Adipose tissue (tissue), 3 donors: ENCODE results near the gene ARMC9. TPM values are rescaled to one million over a fixed set of nuclear protein-coding genes. Genes with fewer than 3 reads are reported as not detected.
"Not testable (repeated sequence)": the region's sequence is repeated elsewhere in the genome, so short reads cannot be mapped to it uniquely, and the experiment has no call there.

Source experiments
- H3K27ac ChIP-seq: one replicate; pipeline ENCODE4 v1.5.1; 2013; ENCODE audit warnings: low read depth, low read length
- WGBS, 3 donors: extraction: QIAGEN DNeasy Blood & Tissue Kit; methylation state at CpG; one replicate each; pipeline ENCODE4 v1.1.7; 2013; 5-methylcytosine and 5-hydroxymethylcytosine counted together
- polyA plus RNA-seq, 3 donors: library from polyadenylated mRNA; stranded (reverse); fragments of 200-250 nt; gene quantifications; one replicate each; pipeline ENCODE4 v1.2.3, GENCODE V29; 2013
- donor health status: healthy with polysubstance abuse.
- donor health status: Bipolar disorder and iron deficiency.
- donor health status: healthy.

Gene ARMC9
- polyA plus RNA-seq, 3 donors: 1.5 to 8.7 (median 4.0) TPM

- no peak overlapping the region for H3K27ac ChIP-seq
- WGBS, 3 donors: 85 to 94% (median 87%) methylated on average over 13 of the region's 13 CpGs
Measured at GRCh38 chr2:231360881-231361371, 162.5 kb downstream of the ARMC9 start.

DNA sequence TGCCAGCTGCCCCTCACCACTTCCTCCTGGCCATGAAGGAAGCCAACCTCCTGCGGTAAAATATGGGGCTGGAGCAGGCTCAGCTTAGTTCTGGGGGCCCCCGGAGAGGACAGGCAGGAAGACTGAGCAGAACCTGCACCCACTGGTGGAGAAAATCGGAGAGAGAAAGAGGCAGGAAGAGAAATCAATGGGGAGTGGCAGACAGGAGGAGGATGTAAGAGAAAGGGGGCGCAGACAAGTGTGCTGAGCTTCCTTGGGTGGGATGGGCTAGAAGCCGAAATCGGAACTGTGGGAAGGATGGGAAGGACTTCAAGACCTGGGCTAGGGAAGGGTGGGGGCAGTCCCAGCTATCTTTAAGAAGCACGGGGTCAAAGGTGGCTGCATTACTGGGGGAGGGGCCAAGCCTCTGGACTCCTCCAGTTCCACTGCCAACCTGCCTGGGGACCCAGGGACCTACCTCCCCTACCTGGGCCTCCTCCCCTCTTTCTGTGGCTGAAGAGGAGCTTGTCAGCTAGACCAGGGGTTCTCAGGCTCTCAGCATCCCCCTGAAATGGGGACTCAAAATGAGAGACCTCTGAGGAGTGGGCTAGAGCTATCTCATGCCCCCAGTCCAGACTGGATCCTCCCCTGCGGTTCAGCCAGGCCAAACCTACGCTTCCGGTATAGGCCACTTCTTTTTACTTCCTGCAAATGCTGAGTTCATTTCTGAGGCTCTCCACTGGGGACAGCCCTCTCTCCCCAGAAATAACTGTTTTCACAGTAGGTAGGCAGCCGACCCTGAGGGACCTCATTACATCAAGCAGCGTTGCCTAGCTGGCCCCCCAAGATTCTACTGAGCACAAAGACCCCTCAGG, 163.5 kb downstream of the ARMC9 start:
- H3K27ac ChIP-seq: no peak overlapping the region
- 60 to 87% (median 66%) methylated on average over 12 of the region's 12 CpGs for WGBS, 3 donors

DNA sequence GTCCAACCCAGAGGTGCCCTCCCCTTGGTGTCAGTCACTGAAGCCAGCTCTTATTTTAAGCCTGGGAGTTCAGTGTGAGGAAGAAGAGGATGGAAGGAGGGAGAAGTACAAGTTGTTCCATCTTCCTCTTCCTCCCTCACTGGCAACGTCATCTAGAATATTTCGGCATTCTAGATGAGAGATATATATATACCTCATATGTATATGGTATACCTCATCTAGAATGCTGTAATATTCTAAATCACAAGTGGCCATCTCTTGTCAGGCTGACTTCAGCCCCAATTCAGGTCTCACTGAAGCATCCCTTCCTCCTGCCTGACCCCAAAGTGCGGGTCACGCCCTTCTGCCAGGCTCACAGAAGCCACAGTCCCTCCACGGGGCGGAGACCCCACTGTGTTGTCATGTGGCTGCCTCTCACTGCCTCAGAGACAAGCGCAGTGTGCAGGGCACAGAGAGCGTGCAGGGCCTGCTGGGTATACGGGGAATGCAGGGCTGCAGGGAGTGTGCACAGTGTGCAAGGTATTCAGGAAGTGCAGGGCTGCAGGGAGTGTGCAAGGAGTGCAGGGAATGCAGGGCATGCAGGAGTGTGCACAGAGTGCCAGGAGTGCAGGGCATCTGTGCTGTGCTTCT, 164.2 kb downstream of the ARMC9 start:
- no peak overlapping the region for H3K27ac ChIP-seq
- WGBS, 3 donors: 71 to 92% (median 72%) methylated on average over 9 of the region's 9 CpGs

- no peak overlapping the region for H3K27ac ChIP-seq
- WGBS, 3 donors: 90 to 92% (median 91%) methylated on average over 5 of the region's 5 CpGs
Measured at GRCh38 chr2:231364061-231364460, 165.6 kb downstream of the ARMC9 start.

- WGBS, 3 donors: 60 to 77% (median 67%) methylated on average over 22 of the region's 22 CpGs
- no peak overlapping the region for H3K27ac ChIP-seq
Measured at GRCh38 chr2:231364961-231365810, 166.8 kb downstream of the ARMC9 start.

DNA sequence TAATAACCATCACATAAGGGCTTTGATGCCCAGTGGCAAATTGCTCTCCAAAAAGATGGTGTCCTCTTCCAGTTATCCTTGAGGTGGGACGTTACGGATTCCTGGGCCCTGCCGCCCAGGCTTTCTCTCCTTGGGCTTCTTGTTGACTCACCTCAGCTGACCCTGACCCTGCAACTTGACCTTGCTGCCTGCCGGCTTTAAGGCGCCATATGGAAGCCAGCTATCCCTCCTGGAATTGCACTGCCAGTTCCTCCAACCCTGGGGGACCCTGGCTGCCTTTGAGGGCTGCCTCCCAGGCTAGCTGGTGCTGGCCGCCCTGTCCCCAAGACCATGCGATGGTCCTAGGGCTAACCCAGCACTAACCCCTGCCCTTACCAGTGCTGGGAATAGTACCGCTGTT, 168.7 kb downstream of the ARMC9 start:
- 93 to 96% (median 95%) methylated on average over 8 of the region's 8 CpGs for WGBS, 3 donors

GRCh38 chr2:231369580-231370428, 171.4 kb downstream of the ARMC9 start:
- H3K27ac ChIP-seq: no peak overlapping the region
- WGBS, 3 donors: 77 to 83% (median 81%) methylated on average over 23 of the region's 23 CpGs

More for the DNA sequence above, 168.7 kb downstream of the ARMC9 start:
- H3K27ac ChIP-seq: no peak overlapping the region

DNA sequence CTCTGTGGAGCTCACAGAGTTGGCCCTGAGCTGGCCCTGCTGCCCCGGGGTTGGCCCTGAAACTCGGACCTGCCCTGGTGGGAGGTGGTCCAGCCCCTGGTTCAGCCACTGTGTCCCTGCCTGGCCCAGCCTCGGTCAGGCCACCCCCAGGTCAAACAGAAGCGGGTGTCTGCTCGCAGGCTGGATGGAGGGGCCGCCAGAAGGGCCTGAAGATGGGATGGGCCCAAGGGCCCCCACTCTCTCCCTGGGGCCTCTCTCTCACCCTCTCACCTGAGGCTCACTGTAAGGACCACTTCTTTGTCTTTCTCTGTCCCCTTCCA, 172.0 kb downstream of the ARMC9 start:
- no peak overlapping the region for H3K27ac ChIP-seq
- WGBS, 3 donors: 84 to 88% (median 86%) methylated on average over 6 of the region's 6 CpGs

GRCh38 chr2:231370749-231371429, 172.5 kb downstream of the ARMC9 start:
- H3K27ac ChIP-seq: no peak overlapping the region
- WGBS, 3 donors: 74 to 90% (median 75%) methylated on average over 21 of the region's 21 CpGs

- WGBS, 3 donors: 82 to 90% (median 83%) methylated on average over 13 of the region's 13 CpGs
Measured at GRCh38 chr2:231371430-231372054, 173.1 kb downstream of the ARMC9 start.

GRCh38 chr2:231372326-231372725, 173.9 kb downstream of the ARMC9 start:
- no peak overlapping the region for H3K27ac ChIP-seq
- 85 to 90% (median 90%) methylated on average over 7 of the region's 7 CpGs for WGBS, 3 donors

More at GRCh38 chr2:231371430-231372054, 173.1 kb downstream of the ARMC9 start:
- H3K27ac ChIP-seq: no peak overlapping the region

DNA sequence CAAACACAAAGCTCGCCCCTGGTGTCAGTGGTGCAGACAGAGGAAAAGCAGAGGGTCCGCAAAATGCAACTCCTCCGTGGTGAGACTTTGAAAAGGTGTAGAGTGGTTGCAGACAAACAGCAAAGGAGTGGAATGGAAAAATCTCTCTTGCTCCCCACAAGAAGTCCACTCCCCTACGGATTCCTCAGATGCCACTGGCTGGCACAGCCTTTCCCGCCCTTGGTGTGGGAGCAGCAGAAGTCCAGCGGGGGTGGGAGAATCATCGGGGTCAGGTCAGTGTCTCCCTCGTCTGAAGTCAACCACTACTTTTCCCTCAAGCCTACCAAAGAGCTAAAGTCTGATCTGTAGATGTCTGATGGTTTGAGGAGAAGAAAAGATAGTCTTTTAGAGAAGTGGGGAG, 174.8 kb downstream of the ARMC9 start:
- WGBS, 3 donors: 82 to 95% (median 83%) methylated on average over 8 of the region's 8 CpGs
- no peak overlapping the region for H3K27ac ChIP-seq

- H3K27ac ChIP-seq: no peak overlapping the region
Measured at GRCh38 chr2:231373786-231374349, 175.4 kb downstream of the ARMC9 start.

DNA sequence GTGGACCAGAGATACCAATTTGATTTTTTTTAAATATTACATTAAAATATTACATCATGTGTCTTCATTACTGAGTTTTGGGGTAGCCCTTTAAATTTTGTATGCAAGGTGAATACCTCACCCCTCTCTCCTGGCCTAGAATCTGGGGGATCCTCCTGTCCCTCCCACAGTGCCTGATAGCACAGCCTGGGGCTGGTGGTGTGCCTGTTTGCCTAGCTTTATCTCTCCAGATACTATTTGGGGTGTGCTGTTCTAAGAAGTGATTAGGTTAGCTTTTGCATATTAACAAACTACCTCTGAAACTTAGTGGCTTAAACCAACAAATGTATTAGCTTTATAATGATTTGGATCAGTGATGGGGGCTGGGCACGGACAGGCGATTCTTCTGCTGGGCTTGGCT, 176.3 kb downstream of the ARMC9 start:
- no peak overlapping the region for H3K27ac ChIP-seq
- WGBS, 3 donors: 80 to 91% (median 91%) methylated on average over 2 of the region's 2 CpGs

More at GRCh38 chr2:231373786-231374349, 175.4 kb downstream of the ARMC9 start:
- WGBS, 3 donors: 83 to 90% (median 84%) methylated on average over 9 of the region's 9 CpGs

- H3K27ac ChIP-seq: not testable (repeated sequence)
- WGBS, 3 donors: 48 to 58% (median 58%) methylated on average over 11 of the region's 11 CpGs
Measured at GRCh38 chr2:231375994-231376615, 177.7 kb downstream of the ARMC9 start.

- no peak overlapping the region for H3K27ac ChIP-seq
- WGBS, 3 donors: 66 to 78% (median 77%) methylated on average over 8 of the region's 8 CpGs
Measured at GRCh38 chr2:231376857-231377256, 178.4 kb downstream of the ARMC9 start.
